ENCODE measurements around the gene HEXIM1.

HEXIM1 gene

GRCh38 chr17:45106582-45106981, 41.7 kb upstream of the HEXIM1 start:
- Histone ChIP-seq H3K9me3 (ENCODE audit: control insufficient read depth in 1 of 2, low read length in 2 of 2) (no peaks in the 10 kb centered on the region), H3K27me3 (ENCODE audit: low read depth, low read length) (no peaks in the 10 kb centered on the region), H3K4me1 (ENCODE audit: control insufficient read depth in 1 of 2, insufficient read depth in 2 of 2, low read length in 2 of 2) (peaks cover 0 to 14% of the 10 kb centered on the region in 2 donors), H3K36me3 (ENCODE audit: control insufficient read depth in 1 of 2, insufficient read depth in 2 of 2, low read length in 2 of 2) (peaks cover 54 to 70% of the 10 kb centered on the region in 2 donors), H3K4me3 (ENCODE audit: low read depth in 1 of 2, low read length in 2 of 2) (no peak overlapping the region), H3K27ac (ENCODE audit: low read length) (no peak overlapping the region)

- peaks cover 0 to 15% of the 10 kb centered on the region in 2 donors for H3K4me1 ChIP-seq (ENCODE audit: control insufficient read depth in 1 of 2, insufficient read depth in 2 of 2, low read length in 2 of 2)
- H3K27me3 ChIP-seq (ENCODE audit: low read depth, low read length), result no peaks in the 10 kb centered on the region
- H3K27ac ChIP-seq (ENCODE audit: low read length), result no peak overlapping the region
- H3K9me3 ChIP-seq (ENCODE audit: control insufficient read depth in 1 of 2, low read length in 2 of 2), result no peaks in the 10 kb centered on the region
- no peak overlapping the region for H3K4me3 ChIP-seq (ENCODE audit: low read depth in 1 of 2, low read length in 2 of 2)
- peaks cover 46 to 64% of the 10 kb centered on the region in 2 donors for H3K36me3 ChIP-seq (ENCODE audit: control insufficient read depth in 1 of 2, insufficient read depth in 2 of 2, low read length in 2 of 2)
Measured at GRCh38 chr17:45107293-45108010, 40.8 kb upstream of the HEXIM1 start.

GRCh38 chr17:45108051-45108450, 40.2 kb upstream of the HEXIM1 start:
- Histone ChIP-seq H3K4me3 (ENCODE audit: low read depth in 1 of 2, low read length in 2 of 2) (no peak overlapping the region), H3K27ac (ENCODE audit: low read length) (no peak overlapping the region), H3K36me3 (ENCODE audit: control insufficient read depth in 1 of 2, insufficient read depth in 2 of 2, low read length in 2 of 2) (peaks cover 41 to 60% of the 10 kb centered on the region in 2 donors), H3K9me3 (ENCODE audit: control insufficient read depth in 1 of 2, low read length in 2 of 2) (no peaks in the 10 kb centered on the region), H3K27me3 (ENCODE audit: low read depth, low read length) (no peaks in the 10 kb centered on the region), H3K4me1 (ENCODE audit: control insufficient read depth in 1 of 2, insufficient read depth in 2 of 2, low read length in 2 of 2) (peaks cover 0 to 15% of the 10 kb centered on the region in 2 donors)

- H3K36me3 ChIP-seq (ENCODE audit: control insufficient read depth in 1 of 2, insufficient read depth in 2 of 2, low read length in 2 of 2), result peaks cover 33 to 52% of the 10 kb centered on the region in 2 donors
Measured at GRCh38 chr17:45108595-45109521, 39.4 kb upstream of the HEXIM1 start.

GRCh38 chr17:45110676-45111611, 37.3 kb upstream of the HEXIM1 start:
- H3K27me3 ChIP-seq (ENCODE audit: low read depth, low read length), result no peaks in the 10 kb centered on the region
- H3K4me3 ChIP-seq (ENCODE audit: low read depth in 1 of 2, low read length in 2 of 2), result no peak overlapping the region
- peaks cover 16 to 33% of the 10 kb centered on the region in 2 donors for H3K36me3 ChIP-seq (ENCODE audit: control insufficient read depth in 1 of 2, insufficient read depth in 2 of 2, low read length in 2 of 2)
- H3K9me3 ChIP-seq (ENCODE audit: control insufficient read depth in 1 of 2, low read length in 2 of 2), result no peaks in the 10 kb centered on the region
- peaks cover 0 to 15% of the 10 kb centered on the region in 2 donors for H3K4me1 ChIP-seq (ENCODE audit: control insufficient read depth in 1 of 2, insufficient read depth in 2 of 2, low read length in 2 of 2)
- no peak overlapping the region for H3K27ac ChIP-seq (ENCODE audit: low read length)

More at GRCh38 chr17:45108595-45109521, 39.4 kb upstream of the HEXIM1 start:
- H3K4me3 ChIP-seq (ENCODE audit: low read depth in 1 of 2, low read length in 2 of 2), result no peak overlapping the region
- H3K27ac ChIP-seq (ENCODE audit: low read length), result no peak overlapping the region
- peaks cover 0 to 15% of the 10 kb centered on the region in 2 donors for H3K4me1 ChIP-seq (ENCODE audit: control insufficient read depth in 1 of 2, insufficient read depth in 2 of 2, low read length in 2 of 2)
- no peaks in the 10 kb centered on the region for H3K9me3 ChIP-seq (ENCODE audit: control insufficient read depth in 1 of 2, low read length in 2 of 2)
- no peaks in the 10 kb centered on the region for H3K27me3 ChIP-seq (ENCODE audit: low read depth, low read length)

GRCh38 chr17:45111850-45112249, 36.4 kb upstream of the HEXIM1 start:
- Histone ChIP-seq H3K9me3 (ENCODE audit: control insufficient read depth in 1 of 2, low read length in 2 of 2) (no peaks in the 10 kb centered on the region), H3K27me3 (ENCODE audit: low read depth, low read length) (no peaks in the 10 kb centered on the region), H3K4me3 (ENCODE audit: low read depth in 1 of 2, low read length in 2 of 2) (no peak overlapping the region), H3K36me3 (ENCODE audit: control insufficient read depth in 1 of 2, insufficient read depth in 2 of 2, low read length in 2 of 2) (peaks cover 8 to 24% of the 10 kb centered on the region in 2 donors), H3K27ac (ENCODE audit: low read length) (no peak overlapping the region), H3K4me1 (ENCODE audit: control insufficient read depth in 1 of 2, insufficient read depth in 2 of 2, low read length in 2 of 2) (peaks cover 0 to 15% of the 10 kb centered on the region in 2 donors)

- Histone ChIP-seq H3K27me3 (ENCODE audit: low read depth, low read length) (no peaks in the 10 kb centered on the region), H3K9me3 (ENCODE audit: control insufficient read depth in 1 of 2, low read length in 2 of 2) (no peaks in the 10 kb centered on the region), H3K4me1 (ENCODE audit: control insufficient read depth in 1 of 2, insufficient read depth in 2 of 2, low read length in 2 of 2) (peaks cover 0 to 13% of the 10 kb centered on the region in 2 donors), H3K36me3 (ENCODE audit: control insufficient read depth in 1 of 2, insufficient read depth in 2 of 2, low read length in 2 of 2) (peaks cover 0 to 17% of the 10 kb centered on the region in 2 donors), H3K4me3 (ENCODE audit: low read depth in 1 of 2, low read length in 2 of 2) (no peak overlapping the region), H3K27ac (ENCODE audit: low read length) (no peak overlapping the region)
Measured at GRCh38 chr17:45112559-45113423, 35.5 kb upstream of the HEXIM1 start.

GRCh38 chr17:45113424-45113754, 34.9 kb upstream of the HEXIM1 start:
- Histone ChIP-seq H3K4me1 (ENCODE audit: control insufficient read depth in 1 of 2, insufficient read depth in 2 of 2, low read length in 2 of 2) (peaks cover 0 to 9% of the 10 kb centered on the region in 2 donors), H3K27ac (ENCODE audit: low read length) (no peak overlapping the region), H3K36me3 (ENCODE audit: control insufficient read depth in 1 of 2, insufficient read depth in 2 of 2, low read length in 2 of 2) (peaks cover 0 to 16% of the 10 kb centered on the region in 2 donors), H3K4me3 (ENCODE audit: low read depth in 1 of 2, low read length in 2 of 2) (no peak overlapping the region), H3K9me3 (ENCODE audit: control insufficient read depth in 1 of 2, low read length in 2 of 2) (no peaks in the 10 kb centered on the region), H3K27me3 (ENCODE audit: low read depth, low read length) (no peaks in the 10 kb centered on the region)

GRCh38 chr17:45114117-45114932, 34.0 kb upstream of the HEXIM1 start:
- no peaks in the 10 kb centered on the region for H3K9me3 ChIP-seq (ENCODE audit: control insufficient read depth in 1 of 2, low read length in 2 of 2)
- peaks cover 0 to 9% of the 10 kb centered on the region in 2 donors for H3K4me1 ChIP-seq (ENCODE audit: control insufficient read depth in 1 of 2, insufficient read depth in 2 of 2, low read length in 2 of 2)
- H3K36me3 ChIP-seq (ENCODE audit: control insufficient read depth in 1 of 2, insufficient read depth in 2 of 2, low read length in 2 of 2), result peaks cover 0 to 14% of the 10 kb centered on the region in 2 donors
- H3K27me3 ChIP-seq (ENCODE audit: low read depth, low read length), result no peaks in the 10 kb centered on the region
- H3K4me3 ChIP-seq (ENCODE audit: low read depth in 1 of 2, low read length in 2 of 2), result no peak overlapping the region
- no peak overlapping the region for H3K27ac ChIP-seq (ENCODE audit: low read length)

All from muscle layer of duodenum (tissue), 2 donors.